BE2C (cell line): ENCODE data around the gene GMEB2.

Source experiments
- DNase-seq: peaks from one replicate; pipeline ENCODE4 v3.0.0-alpha.2; 2020
- H3K27me3 ChIP-seq: fragments of 250-450 bp; sonication (Bioruptor Pico); 2 replicates; pipeline ENCODE4 v1.5.1; 2020; ENCODE audit warnings: mild to moderate bottlenecking
- H3K36me3 ChIP-seq: fragments of 250-450 bp; sonication (Bioruptor Pico); 2 replicates; pipeline ENCODE4 v1.5.1; 2020; ENCODE audit warnings: mild to moderate bottlenecking
- H3K4me1 ChIP-seq: fragments of 250-450 bp; sonication (Bioruptor Pico); 2 replicates; pipeline ENCODE4 v1.5.1; 2020
- H3K4me3 ChIP-seq: 2 replicates; pipeline ENCODE4 v1.5.1; 2011; ENCODE audit warnings: low read depth, low read length
- H3K9me3 ChIP-seq: fragments of 250-450 bp; sonication (Bioruptor Pico); 2 replicates; pipeline ENCODE4 v1.5.1; 2020
- CTCF ChIP-seq: IDR thresholded peaks from 2 replicates; pipeline ENCODE4 v1.5.1; 2012; ENCODE audit warnings: mild to moderate bottlenecking, low read depth, low read length

GMEB2 gene

DNA sequence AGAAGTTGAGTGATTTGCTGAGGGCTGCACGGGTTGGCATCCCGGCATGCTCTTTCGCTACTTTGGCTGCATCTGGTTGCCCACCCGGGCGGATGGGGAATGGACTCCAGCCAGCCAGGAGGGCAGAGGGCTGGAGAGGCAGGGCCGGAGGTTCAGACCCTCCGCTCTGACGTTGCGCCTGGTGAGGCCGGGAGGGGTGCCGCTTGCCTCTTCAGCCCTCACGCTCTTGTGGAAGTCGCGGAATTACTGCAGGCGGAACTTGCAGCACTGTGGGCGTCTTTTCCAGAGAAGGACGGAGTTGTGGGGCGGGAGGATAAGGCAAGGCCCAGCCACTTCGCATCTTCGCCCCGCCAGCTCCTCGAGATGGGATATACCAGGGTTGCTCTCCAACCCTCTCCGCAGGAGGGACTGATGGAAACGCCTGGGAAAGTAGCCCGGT is 31.9 kb upstream of the GMEB2 start:
- Histone ChIP-seq H3K4me1 (peaks cover 6% of the 10 kb centered on the region), H3K36me3 (peaks cover 29% of the 10 kb centered on the region), H3K27me3 (no peaks in the 10 kb centered on the region), H3K9me3 (no peaks in the 10 kb centered on the region), H3K4me3 (peak overlapping the region; percentile 97)
- DNase-seq = no peak
- no peak for TF ChIP-seq CTCF

- Histone ChIP-seq H3K4me3 (peak within 1 kb of the TSS; percentile 97), H3K9me3 (no peaks in the 10 kb centered on the region), H3K4me1 (peaks cover 6% of the 10 kb centered on the region), H3K27me3 (no peaks in the 10 kb centered on the region), H3K36me3 (peaks cover 23% of the 10 kb centered on the region)
- TF ChIP-seq CTCF = no peak
- DNase-seq = peak; percentile 92
Measured at GRCh38 chr20:63657937-63658748, 31.2 kb upstream of the GMEB2 start, which contains the start of gene RTEL1. RTEL1 (plus strand) TSS chr20:63658312; CDS start chr20:63659403, 1,091 bp downstream.

DNA sequence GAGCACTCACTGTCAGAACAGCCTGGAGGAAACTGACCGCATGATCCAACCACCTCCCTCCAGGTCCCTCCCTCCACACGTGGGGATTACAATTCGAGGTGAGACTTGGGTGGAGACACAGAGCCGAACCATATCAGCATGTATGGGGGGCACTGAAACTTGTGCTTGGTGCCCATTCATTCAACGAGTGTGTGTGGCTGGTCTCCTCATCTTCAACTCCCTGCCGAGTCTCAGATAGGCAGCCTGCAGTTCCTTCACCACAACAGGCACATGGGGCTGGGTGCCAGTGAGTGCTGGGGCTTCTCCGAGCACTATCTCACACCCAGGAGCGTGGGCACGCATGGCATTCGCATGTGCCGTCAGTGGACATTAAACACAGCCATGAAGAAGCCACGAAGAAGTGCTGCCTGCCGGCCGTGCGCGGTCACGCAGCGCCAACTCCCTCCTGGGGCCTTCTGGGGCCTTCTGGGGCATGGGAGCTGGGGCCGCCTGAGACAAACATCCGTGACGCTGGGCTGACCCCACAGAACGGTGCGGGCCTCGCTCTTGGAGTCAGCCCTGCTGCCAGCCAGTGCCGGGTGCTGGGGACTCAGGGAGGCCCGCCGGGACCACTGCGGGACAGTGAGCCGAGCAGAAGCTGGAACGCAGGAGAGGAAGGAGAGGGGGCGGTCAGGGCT is 30.5 kb upstream of the GMEB2 start:
- Histone ChIP-seq H3K4me1 (peaks cover 6% of the 10 kb centered on the region), H3K4me3 (peak overlapping the region; percentile 97), H3K9me3 (no peaks in the 10 kb centered on the region), H3K36me3 (peaks cover 18% of the 10 kb centered on the region), H3K27me3 (no peaks in the 10 kb centered on the region)
- no peak for TF ChIP-seq CTCF
- DNase-seq = no peak

DNA sequence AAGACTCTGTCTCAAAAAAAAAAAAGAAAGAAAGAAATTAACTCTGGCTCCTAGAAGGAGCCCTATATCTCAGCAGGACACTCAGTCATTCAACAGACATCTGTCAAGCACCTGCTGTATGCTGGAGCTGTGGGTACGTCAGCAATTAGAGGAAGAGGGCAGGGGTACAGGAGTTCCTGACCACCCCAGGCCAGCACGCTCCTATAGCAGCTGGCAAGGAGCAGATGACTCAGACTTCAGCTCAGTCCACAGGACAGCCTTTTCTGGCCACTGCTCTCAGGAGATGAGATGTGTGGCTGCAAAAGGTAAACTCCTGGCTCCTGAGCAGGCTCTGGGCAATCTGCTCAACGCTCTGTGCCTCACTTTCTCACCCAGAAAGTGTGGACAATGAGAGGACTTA is 29.6 kb upstream of the GMEB2 start:
- DNase-seq = no peak
- Histone ChIP-seq H3K27me3 (no peaks in the 10 kb centered on the region), H3K36me3 (peaks cover 9% of the 10 kb centered on the region; the same call in 1 of the 2 replicates), H3K4me1 (peaks cover 6% of the 10 kb centered on the region), H3K4me3 (no peak overlapping the region), H3K9me3 (no peaks in the 10 kb centered on the region)
- TF ChIP-seq CTCF = no peak

DNA sequence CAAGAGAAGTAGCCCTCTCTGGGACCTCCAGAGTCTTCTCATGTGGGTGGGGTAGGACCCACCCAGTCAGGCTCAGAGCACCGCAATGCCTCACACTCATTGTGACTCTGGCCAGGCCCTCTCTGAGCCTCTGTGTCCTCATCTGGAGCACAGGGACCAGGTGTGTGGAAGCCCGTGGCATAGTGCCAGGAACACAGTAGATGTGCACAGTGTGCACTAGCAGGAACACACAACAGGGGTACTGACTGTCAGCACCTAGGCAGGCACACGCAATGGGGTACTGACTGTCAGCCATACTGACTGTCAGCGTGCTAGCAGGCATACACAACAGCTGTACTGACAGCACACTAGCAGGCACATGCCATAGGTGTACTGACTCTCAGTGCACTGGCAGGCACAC is 28.3 kb upstream of the GMEB2 start:
- Histone ChIP-seq H3K4me3 (no peak overlapping the region), H3K27me3 (no peaks in the 10 kb centered on the region), H3K9me3 (no peaks in the 10 kb centered on the region), H3K4me1 (peaks cover 6% of the 10 kb centered on the region), H3K36me3 (0 out of 2 replicates have a peak, but pooled peaks cover 3% of the 10 kb centered on the region)
- no peak for DNase-seq
- TF ChIP-seq CTCF = no peak
